MM.1S (cell line): ENCODE results near the gene RSRC1.

ENCODE experiments used
- DNase-seq: peaks from one replicate; pipeline ENCODE4 v3.0.0-alpha.2; 2015
- H2AFZ ChIP-seq: fragments of 300-600 bp; sonication (generic); 2 replicates; pipeline ENCODE4 v1.6.0; 2016; ENCODE audit warnings: antibody characterized with exemption, low read length
- H3F3A ChIP-seq: fragments of 300-600 bp; sonication (generic); 2 replicates; pipeline ENCODE4 v1.6.1; 2016; ENCODE audit warnings: mild to moderate bottlenecking, antibody characterized with exemption, low read length, moderate library complexity, mixed read lengths; ENCODE audit not compliant: insufficient read depth
- H3K27ac ChIP-seq: fragments of 300-600 bp; sonication (generic); 2 replicates; pipeline ENCODE4 v1.5.1; 2016; ENCODE audit warnings: mild to moderate bottlenecking, low read length
- H3K27me3 ChIP-seq: fragments of 300-600 bp; sonication (generic); replicated peaks from 2 replicates; pipeline ENCODE4 v1.6.0; 2016; ENCODE audit warnings: low read length; ENCODE audit not compliant: insufficient read depth
- H3K36me3 ChIP-seq: fragments of 300-600 bp; sonication (generic); replicated peaks from 2 replicates; pipeline ENCODE4 v1.6.1; 2016; ENCODE audit warnings: mild to moderate bottlenecking, low read length, mixed read lengths; ENCODE audit not compliant: insufficient read depth
- H3K4me1 ChIP-seq: fragments of 300-600 bp; sonication (generic); 2 replicates; pipeline ENCODE4 v1.6.1; 2016; ENCODE audit warnings: low read length, mixed read lengths
- H3K4me2 ChIP-seq: fragments of 300-600 bp; sonication (generic); 2 replicates; pipeline ENCODE4 v1.6.0; 2016; ENCODE audit warnings: low read depth, low read length
- H3K4me3 ChIP-seq: fragments of 300-600 bp; sonication (generic); 2 replicates; pipeline ENCODE4 v1.5.1; 2016; ENCODE audit warnings: low read length, mixed read lengths
- H3K79me2 ChIP-seq: fragments of 300-600 bp; sonication (generic); 2 replicates; pipeline ENCODE4 v1.6.1; 2016; ENCODE audit warnings: mixed run types, low read length, mixed read lengths
- H3K9ac ChIP-seq: fragments of 300-600 bp; sonication (generic); 2 replicates; pipeline ENCODE4 v1.6.1; 2016; ENCODE audit warnings: low read length, mixed read lengths
- H3K9me2 ChIP-seq: fragments of 300-600 bp; sonication (generic); replicated peaks from 2 replicates; pipeline ENCODE4 v1.6.1; 2016; ENCODE audit warnings: mild to moderate bottlenecking, low read length, mixed read lengths; ENCODE audit not compliant: insufficient read depth
- H3K9me3 ChIP-seq: fragments of 300-600 bp; sonication (generic); replicated peaks from 2 replicates; pipeline ENCODE4 v1.6.1; 2016; ENCODE audit warnings: mild to moderate bottlenecking, low read length, mixed read lengths; ENCODE audit not compliant: insufficient read depth
- H4K20me1 ChIP-seq: fragments of 300-600 bp; sonication (generic); 2 replicates; pipeline ENCODE4 v1.6.1; 2016; ENCODE audit warnings: mild to moderate bottlenecking, low read length, moderate library complexity, mixed read lengths; ENCODE audit not compliant: insufficient read depth
- EZH2 ChIP-seq: fragments of 300-600 bp; sonication (generic); optimal IDR thresholded peaks from 2 replicates; pipeline ENCODE3; 2017; ENCODE audit warnings: low read depth, mild to moderate bottlenecking, antibody characterized with exemption, low read length, mixed read lengths
- EZH2phosphoT487 ChIP-seq: fragments of 300-600 bp; sonication (generic); IDR thresholded peaks from 2 replicates; pipeline ENCODE4 v1.6.1; 2018; ENCODE audit warnings: antibody characterized with exemption, low read length
- TF ChIP-seq, protein P1 (sequence below): fragments of 300-600 bp; sonication (generic); IDR thresholded peaks from 2 replicates; pipeline ENCODE4 v1.5.1; 2016; ENCODE audit warnings: antibody characterized with exemption, low read length, mixed read lengths

RSRC1 gene

DNA sequence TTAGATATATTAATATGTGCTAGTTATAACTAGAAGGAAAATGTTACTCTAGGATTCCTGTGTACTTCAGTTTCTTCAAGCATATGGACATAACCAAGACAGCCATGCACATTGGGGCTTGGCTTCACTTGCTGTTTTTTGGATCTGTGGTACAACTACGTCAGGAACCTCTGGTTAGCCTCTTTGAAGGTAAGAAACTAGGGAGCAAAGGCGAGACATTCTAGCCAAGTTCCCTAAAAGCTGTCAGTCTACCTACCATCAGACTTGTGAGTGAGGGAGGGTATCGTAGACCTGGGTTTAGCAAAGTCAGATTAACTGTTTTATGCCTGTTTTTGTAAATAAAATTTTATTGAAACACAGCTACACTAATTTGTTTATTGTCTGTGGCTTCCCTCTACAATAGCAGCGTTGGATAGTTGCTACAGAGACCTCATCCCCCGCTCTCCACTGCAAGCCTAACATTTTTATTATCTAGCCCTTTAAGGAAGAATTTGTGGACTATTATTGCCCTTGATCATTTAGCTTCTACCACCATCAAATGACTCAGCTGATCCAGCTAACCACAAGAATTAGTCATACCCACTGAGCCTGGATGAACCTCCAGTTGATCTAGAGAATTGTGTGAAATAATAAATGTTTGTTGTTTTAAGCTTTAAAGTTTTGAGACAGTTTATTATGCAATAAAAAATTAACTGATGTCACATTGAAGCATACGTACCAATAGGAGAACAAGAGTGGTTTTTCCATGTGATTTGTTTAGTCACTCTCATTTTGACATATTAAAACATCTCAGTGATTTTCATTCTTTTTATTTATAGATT, 58.1 kb downstream of the RSRC1 start:
- H4K20me1 ChIP-seq = no peaks in the 10 kb centered on the region
- H2AFZ ChIP-seq = no peak overlapping the region
- no peak overlapping the region for H3K4me3 ChIP-seq
- no peaks in the 10 kb centered on the region for H3K4me1 ChIP-seq
- no peaks in the 10 kb centered on the region for H3K9me3 ChIP-seq
- H3K36me3 ChIP-seq = no peaks in the 10 kb centered on the region; the same call in 1 of the 2 replicates
- DNase-seq = no peak
- H3K27ac ChIP-seq = no peak overlapping the region
- no peak for TF ChIP-seq EZH2phosphoT487
- no peak for TF ChIP-seq EZH2
- TF ChIP-seq, protein P1, sequence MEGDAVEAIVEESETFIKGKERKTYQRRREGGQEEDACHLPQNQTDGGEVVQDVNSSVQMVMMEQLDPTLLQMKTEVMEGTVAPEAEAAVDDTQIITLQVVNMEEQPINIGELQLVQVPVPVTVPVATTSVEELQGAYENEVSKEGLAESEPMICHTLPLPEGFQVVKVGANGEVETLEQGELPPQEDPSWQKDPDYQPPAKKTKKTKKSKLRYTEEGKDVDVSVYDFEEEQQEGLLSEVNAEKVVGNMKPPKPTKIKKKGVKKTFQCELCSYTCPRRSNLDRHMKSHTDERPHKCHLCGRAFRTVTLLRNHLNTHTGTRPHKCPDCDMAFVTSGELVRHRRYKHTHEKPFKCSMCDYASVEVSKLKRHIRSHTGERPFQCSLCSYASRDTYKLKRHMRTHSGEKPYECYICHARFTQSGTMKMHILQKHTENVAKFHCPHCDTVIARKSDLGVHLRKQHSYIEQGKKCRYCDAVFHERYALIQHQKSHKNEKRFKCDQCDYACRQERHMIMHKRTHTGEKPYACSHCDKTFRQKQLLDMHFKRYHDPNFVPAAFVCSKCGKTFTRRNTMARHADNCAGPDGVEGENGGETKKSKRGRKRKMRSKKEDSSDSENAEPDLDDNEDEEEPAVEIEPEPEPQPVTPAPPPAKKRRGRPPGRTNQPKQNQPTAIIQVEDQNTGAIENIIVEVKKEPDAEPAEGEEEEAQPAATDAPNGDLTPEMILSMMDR = no peak
- H3K9me2 ChIP-seq = no peaks in the 10 kb centered on the region
- H3F3A ChIP-seq = no peaks in the 10 kb centered on the region
- H3K9ac ChIP-seq = no peak overlapping the region
- no peak overlapping the region for H3K4me2 ChIP-seq
- no peaks in the 10 kb centered on the region for H3K79me2 ChIP-seq
- H3K27me3 ChIP-seq = no peaks in the 10 kb centered on the region

DNA sequence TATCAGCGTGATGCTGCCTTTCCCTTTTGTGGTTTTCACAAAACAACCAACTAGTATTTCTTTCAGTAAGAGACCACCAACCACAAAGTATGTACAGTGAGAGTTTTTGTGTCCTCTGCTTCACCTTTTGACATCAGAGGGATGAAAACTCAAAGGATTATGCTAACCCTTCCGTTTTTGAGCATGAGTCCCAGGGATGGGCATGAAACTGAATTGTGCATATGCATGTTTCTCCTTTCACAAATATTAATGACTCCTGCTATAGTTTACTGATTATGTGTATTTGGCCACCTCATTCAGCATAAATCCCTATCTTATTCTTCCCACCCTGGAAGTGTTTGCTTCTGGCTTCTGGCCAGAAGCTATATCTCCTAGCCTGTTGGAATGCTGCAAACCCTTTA, 59.2 kb downstream of the RSRC1 start:
- no peak overlapping the region for H3K27ac ChIP-seq
- no peak overlapping the region for H3K9ac ChIP-seq
- no peaks in the 10 kb centered on the region for H3K9me2 ChIP-seq
- no peak overlapping the region for H3K4me2 ChIP-seq
- H3K9me3 ChIP-seq = no peaks in the 10 kb centered on the region
- TF ChIP-seq, protein P1 = no peak
- no peak for TF ChIP-seq EZH2phosphoT487
- H3K4me1 ChIP-seq = no peaks in the 10 kb centered on the region
- H3K79me2 ChIP-seq = no peaks in the 10 kb centered on the region
- H3K4me3 ChIP-seq = no peak overlapping the region
- DNase-seq = no peak
- no peaks in the 10 kb centered on the region; the same call in 1 of the 2 replicates for H3K36me3 ChIP-seq
- H3K27me3 ChIP-seq = no peaks in the 10 kb centered on the region
- H2AFZ ChIP-seq = no peak overlapping the region
- H4K20me1 ChIP-seq = no peaks in the 10 kb centered on the region
- H3F3A ChIP-seq = no peaks in the 10 kb centered on the region

DNA sequence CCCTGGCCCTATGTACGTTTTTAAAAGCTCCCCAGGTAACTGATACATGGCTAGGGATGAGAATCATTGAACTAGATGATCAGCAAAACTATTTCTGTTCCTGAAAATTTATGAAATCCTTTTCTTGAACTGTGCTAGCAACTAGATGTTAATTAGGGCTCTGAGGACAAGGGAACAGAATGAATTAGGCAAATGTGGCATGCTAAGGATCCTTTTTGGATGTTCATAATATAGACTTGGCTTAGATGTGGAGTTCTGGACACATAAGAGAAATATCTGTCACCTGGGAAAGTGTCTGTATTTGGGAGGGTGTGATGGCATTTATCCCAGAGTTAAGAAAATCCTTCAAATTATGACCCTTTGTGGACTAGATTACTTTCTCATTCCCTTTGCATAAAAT, 71.2 kb downstream of the RSRC1 start:
- Histone ChIP-seq H3K4me3 (no peak overlapping the region), H3K4me1 (no peaks in the 10 kb centered on the region), H3K27me3 (no peaks in the 10 kb centered on the region), H3K79me2 (no peaks in the 10 kb centered on the region), H3K9me2 (no peaks in the 10 kb centered on the region), H4K20me1 (no peaks in the 10 kb centered on the region), H3K4me2 (no peak overlapping the region), H3K9me3 (no peaks in the 10 kb centered on the region), H3F3A (no peaks in the 10 kb centered on the region), H3K27ac (no peak overlapping the region), H3K36me3 (no peaks in the 10 kb centered on the region), H3K9ac (no peak overlapping the region), H2AFZ (no peak overlapping the region)
- DNase-seq = no peak
- TF ChIP-seq EZH2 = no peak

DNA sequence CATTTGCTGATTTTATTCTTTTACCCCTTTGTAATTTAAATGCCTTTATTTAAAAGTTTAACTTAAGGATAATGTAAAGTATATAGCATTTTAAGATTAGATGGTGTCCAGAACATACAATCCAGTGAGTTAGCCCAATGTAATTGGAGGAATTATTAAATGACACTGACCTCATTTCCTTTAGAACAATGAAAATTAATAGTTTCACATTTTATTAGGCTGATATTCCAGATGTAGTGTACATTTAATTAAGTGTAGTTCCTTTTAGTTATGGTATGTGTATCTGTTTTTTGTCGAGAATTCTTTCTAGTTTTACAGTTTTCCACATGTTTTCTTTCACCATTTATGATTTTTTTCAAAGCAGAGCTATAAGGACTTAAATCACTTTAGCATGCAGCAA, 75.8 kb downstream of the RSRC1 start:
- Histone ChIP-seq H3K9me2 (no peaks in the 10 kb centered on the region), H3K4me3 (no peak overlapping the region)
- TF ChIP-seq EZH2phosphoT487 (no peak), EZH2 (no peak)
- TF ChIP-seq, protein P1 = no peak

More for the DNA sequence above, 75.8 kb downstream of the RSRC1 start:
- Histone ChIP-seq H3K79me2 (0 out of 2 replicates have a peak, but pooled peaks cover 4% of the 10 kb centered on the region), H2AFZ (no peak overlapping the region), H3K4me2 (no peak overlapping the region), H3K36me3 (no peaks in the 10 kb centered on the region), H3F3A (no peaks in the 10 kb centered on the region), H3K27ac (no peak overlapping the region), H3K9me3 (no peaks in the 10 kb centered on the region), H3K27me3 (no peaks in the 10 kb centered on the region), H3K4me1 (no peaks in the 10 kb centered on the region), H4K20me1 (no peaks in the 10 kb centered on the region), H3K9ac (no peak overlapping the region)
- no peak for DNase-seq
